Activated T-cell treated with anti-CD3 and anti-CD28 coated beads for 24 hours (primary cell): ENCODE results near the gene ICA1L.

Source experiments
- DNase-seq: peaks from one replicate; pipeline ENCODE4 v3.0.0-alpha.2; 2020; ENCODE audit warnings: low read depth

ICA1L gene

DNA sequence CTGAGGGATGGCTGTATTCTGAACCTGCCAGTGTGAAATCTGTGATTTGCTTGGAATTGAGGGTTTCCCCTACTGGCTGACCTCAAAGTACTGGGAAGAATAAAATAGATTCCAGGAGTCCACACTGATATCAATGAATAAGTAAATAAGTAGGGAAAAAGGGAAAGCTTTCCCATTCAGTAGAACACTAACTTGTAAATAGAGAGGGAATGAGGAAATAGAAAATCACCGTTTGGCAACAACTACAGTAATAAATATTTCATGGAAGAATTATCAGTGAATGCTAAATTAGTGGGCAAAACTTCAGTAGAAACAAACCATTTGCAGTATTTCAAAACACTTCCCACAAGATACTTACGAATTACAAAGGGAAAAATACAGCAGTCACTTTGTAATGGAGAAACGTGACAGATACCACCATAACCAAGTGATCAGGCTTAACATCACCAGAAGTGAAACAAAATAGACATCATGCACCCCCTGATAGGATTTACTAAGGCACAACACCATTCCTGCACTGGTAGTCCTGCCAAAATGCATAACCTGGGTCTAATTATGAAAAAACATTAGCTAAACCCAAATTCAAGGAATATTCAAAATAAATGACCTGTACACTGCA is 88.5 kb downstream of the ICA1L start:
- DNase-seq, result no peak

GRCh38 chr2:202780514-202781021 is 91.0 kb downstream of the ICA1L start:
- no peak for DNase-seq

DNA sequence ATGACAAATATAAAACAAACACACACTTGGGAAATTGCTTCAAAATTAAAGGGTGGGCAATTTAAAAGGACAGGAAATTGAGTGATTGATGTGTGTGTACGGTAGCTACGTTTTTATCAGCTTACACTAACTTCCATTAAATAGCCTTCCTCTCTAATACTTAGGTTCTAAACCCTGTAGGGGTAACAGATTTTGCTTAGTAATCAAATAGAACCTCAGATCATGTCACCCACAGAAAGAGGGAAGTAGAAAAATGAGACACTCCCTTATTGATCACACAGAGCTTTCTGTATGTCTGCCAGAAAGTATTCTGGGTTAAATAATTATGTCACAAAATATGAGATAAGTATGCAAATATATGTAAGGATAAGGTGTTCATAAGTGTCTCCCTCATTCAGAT is 93.3 kb downstream of the ICA1L start:
- no peak for DNase-seq

- DNase-seq, result no peak
Observed at GRCh38 chr2:202774104-202774503, 97.5 kb downstream of the ICA1L start.

DNA sequence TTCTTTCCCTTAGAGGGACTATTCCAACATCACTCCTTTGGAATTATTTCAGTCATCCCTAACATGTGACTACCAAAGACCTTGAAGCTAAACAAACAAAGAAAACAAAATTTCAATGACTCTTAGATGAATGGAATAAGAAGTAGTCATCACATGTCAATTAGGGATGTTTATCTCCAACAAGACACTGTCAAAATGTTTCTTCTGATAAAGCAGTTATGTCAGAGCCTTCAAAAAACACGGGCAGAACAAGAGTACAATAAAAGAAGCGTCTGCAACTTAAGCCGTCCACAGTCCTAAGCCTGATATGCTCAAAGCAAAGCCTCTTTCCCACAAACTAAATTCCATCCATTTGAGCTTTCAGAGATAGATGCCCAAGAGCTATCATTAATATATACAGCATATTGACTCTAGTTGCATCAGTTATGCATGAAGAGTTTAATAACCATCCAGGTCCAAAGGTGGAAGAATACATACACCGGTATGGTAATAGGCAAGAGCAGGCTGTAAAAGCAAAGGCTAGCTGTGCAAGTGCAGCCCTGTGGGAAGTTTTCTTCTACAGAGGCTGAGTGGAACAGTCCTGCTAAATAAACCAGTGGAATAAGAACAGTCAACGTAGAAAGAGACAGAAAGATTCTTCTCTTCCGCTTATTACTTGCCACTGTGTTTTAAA is 98.1 kb downstream of the ICA1L start:
- no peak for DNase-seq

- DNase-seq, result no peak
Observed at GRCh38 chr2:202771741-202772460, 99.7 kb downstream of the ICA1L start.

GRCh38 chr2:202771336-202771735 is 100.2 kb downstream of the ICA1L start:
- DNase-seq, result no peak

DNA sequence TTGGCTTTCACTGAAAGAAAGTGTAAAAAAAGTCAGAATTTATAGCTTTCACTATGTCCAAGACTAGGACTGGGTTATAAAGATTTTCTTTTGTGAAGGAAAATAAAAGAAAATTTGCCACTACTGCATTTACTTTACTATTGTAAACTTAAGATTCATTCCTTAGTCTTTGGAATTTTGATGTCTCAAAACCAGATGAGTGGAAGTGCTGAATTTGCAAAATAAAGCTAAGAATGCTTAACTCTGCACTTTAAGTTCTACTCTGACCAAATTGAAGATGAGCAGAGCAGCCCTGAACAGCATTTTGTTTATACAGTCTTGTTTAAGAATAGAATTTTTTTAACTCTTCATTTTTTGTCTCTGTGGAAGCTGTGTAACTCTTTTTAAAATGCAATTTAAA is 102.4 kb downstream of the ICA1L start:
- DNase-seq, result no peak

DNA sequence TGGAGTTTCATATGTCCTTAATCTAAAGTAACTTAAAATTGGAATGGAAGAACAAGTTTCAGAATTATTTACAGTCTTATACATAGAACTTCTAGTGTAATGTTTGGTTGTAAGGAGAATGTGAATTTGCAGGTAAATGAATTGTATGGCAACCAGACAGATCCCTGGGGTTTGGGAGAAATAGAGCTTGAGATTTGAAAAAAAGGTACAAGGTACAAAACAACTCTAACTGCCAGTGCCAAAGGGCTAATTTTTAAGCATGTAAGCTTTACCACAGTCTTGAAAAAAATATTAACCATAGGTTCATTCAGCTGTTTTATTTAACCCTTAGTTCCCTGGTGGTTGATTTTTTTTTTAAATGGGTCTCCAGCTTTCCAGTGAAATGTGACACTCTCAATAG is 103.3 kb downstream of the ICA1L start:
- no peak for DNase-seq

DNA sequence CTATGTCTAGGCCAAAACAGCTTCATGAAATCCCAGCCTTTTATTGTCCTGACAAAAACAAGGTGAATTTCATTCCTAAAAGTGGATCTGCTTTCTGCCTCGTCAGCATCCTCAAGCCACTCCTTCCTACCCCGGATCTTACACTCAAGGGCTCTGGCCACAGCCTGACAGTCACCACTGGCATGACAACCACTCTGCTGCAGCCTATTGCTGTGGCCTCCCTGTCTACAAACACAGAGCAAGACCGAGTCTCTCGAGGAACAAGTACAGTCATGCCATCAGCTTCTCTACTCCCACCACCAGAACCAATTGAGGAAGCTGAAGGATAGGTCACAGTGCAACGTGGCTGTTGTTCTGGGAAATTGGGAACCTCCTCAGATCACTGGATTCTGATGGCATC is 106.1 kb downstream of the ICA1L start:
- DNase-seq, result no peak

DNA sequence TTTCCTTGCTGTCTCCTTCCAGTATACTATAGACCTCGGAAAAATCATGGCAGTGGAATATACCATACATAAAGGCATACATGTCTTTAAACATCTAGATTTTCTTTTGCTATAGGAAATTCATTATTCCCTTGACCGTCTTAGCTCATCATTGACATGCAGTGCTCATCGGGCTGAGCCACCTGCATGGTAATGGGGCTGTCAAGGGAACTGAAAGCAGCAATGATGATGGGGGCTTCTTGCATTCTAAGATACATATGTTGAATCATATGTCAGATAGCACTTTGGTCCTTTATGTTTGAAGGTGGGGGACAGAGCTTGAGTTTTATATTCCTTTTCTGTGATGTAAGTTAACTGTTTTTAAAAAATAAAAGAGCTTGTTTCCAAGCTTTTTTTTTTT is 106.6 kb downstream of the ICA1L start:
- no peak for DNase-seq

- DNase-seq, result no peak
Observed at GRCh38 chr2:202763916-202764315, 107.7 kb downstream of the ICA1L start.

DNA sequence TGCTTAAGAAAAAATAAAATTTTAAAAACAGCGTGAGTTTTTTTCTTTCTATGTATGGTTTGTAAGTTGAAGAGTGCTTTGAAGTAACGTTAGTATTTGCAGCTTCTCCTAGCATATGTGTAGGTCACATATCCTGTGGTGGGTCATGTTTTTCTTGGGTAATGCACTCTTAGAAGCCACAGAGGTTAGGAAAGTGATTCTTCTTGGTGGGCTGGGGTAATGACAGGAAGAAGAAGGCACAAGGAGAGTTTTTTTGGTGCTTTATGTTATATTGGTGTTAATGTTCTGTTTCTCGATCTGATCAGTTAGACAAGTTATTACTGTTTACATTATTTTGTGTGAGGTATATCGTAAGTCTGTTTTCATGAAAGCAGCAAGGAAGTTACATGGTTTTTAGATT is 109.0 kb downstream of the ICA1L start:
- no peak for DNase-seq

GRCh38 chr2:202760848-202761247 is 110.7 kb downstream of the ICA1L start:
- DNase-seq, result no peak

DNA sequence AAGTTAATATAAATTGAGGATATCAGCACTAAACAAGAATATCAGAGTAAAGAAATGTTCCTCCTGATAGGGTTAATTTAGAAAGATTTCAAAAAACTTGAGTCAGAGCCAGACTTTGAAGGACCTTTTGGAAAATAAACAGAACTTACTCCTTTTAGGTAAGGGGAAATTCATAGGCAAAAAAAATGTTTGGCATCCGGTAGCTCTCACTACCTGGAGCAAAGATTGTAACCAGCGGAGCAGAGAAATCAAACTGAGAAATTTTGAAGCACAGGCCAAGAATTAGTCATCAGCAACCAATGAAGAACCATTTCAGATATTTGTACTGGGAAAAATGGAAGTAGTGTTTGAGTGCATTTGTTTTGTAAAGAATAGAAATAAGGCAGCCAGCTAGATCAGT is 113.0 kb downstream of the ICA1L start:
- DNase-seq, result no peak

DNA sequence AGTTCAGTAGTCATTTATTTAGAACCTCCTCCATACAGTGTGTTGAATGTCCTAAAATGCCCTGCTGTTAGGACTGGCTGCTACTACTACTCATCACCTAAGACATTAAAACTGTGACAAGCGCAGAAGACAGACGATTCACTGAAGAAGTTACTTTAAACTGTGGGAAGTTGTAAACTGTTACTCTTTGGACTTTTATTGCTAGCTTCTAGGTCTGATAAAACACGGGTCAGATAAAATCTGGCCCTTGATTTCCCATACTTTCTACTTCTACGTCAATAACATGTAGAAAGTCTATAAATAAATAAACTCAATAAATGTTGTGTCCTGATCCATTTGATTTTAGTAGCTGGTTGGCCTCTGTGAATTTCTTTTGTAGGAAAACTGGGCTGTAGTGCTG is 113.4 kb downstream of the ICA1L start:
- no peak for DNase-seq

- DNase-seq, result no peak
Observed at GRCh38 chr2:202757339-202757738, 114.2 kb downstream of the ICA1L start.

GRCh38 chr2:202756598-202756997 is 115.0 kb downstream of the ICA1L start:
- no peak for DNase-seq

DNA sequence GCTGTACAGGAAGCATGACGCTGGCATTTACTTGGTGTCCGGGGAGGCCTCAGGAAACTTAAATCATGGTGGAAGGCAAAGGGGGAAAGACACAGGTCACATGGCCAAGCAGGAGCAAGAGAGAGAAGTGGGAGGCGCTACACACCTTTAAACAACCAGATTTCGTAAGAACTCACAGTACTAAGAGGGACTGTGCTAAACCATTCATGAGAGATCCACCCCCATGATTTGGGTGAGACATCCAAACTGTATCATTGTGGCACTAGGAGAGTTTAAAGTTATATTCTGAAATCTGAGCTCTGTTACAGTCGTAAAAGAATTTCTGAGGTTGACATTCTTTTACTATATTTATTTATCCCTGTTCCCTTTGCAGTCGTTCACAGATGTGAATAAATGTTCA is 116.6 kb downstream of the ICA1L start:
- DNase-seq, result no peak

GRCh38 chr2:202752071-202752470 is 119.5 kb downstream of the ICA1L start:
- no peak for DNase-seq

- no peak for DNase-seq
Observed at GRCh38 chr2:202750763-202751427, 120.7 kb downstream of the ICA1L start.

GRCh38 chr2:202749477-202749876 is 122.1 kb downstream of the ICA1L start:
- no peak for DNase-seq

GRCh38 chr2:202743613-202744012 is 128.0 kb downstream of the ICA1L start:
- DNase-seq, result no peak
